HEK293T (cell line): Measurements from ENCODE around the gene C6orf89.

Experiments
- CTBP1 ChIP-seq: fragments of 450-650 bp; IDR thresholded peaks from 2 replicates; pipeline ENCODE4 v1.6.1; 2016; ENCODE audit warnings: borderline replicate concordance
- FOXK2 ChIP-seq: fragments of 450-650 bp; IDR thresholded peaks from 2 replicates; pipeline ENCODE4 v1.6.1; 2016; ENCODE audit warnings: mild to moderate bottlenecking
- FOXM1 ChIP-seq: fragments of 450-650 bp; IDR thresholded peaks from 2 replicates; pipeline ENCODE4 v1.6.1; 2017; ENCODE audit warnings: mild to moderate bottlenecking, borderline replicate concordance
- HDGF ChIP-seq: fragments of 450-650 bp; IDR thresholded peaks from 2 replicates; pipeline ENCODE4 v1.6.1; 2017; ENCODE audit warnings: antibody characterized with exemption, borderline replicate concordance
- SUZ12 ChIP-seq: fragments of 450-650 bp; IDR thresholded peaks from 2 replicates; pipeline ENCODE4 v1.6.1; 2016; ENCODE audit warnings: mild to moderate bottlenecking
- TARDBP ChIP-seq: fragments of 450-650 bp; IDR thresholded peaks from 2 replicates; pipeline ENCODE4 v1.6.1; 2016

DNA sequence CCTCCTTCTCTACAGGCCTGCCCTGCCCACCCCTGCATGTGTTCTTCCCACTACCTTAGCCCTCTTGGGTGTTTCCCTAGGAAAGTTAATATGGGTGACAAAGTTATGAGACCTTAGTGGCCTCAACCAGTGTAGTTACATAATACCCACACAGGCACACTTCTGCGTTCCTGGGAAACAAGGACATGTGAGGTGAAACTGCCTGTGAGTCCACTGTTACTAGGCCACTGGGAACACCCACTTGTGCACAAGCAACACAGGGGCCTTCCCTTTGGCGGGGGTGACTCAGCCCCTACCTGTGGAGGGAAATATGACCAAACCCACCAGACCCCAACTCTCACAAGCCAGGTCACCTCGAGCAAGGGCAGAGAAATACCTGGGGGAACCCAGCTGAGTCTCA, 81.5 kb downstream of the C6orf89 start:
- no peak for TF ChIP-seq FOXK2
- TF ChIP-seq FOXM1 = no peak
- TF ChIP-seq SUZ12 = no peak
- TF ChIP-seq HDGF = no peak
- TF ChIP-seq TARDBP = no peak
- no peak for TF ChIP-seq CTBP1
